ENCODE results near the gene SLC24A3.

The SLC24A3 gene

GRCh38 chr20:19456595-19457395 is 244.4 kb downstream of the SLC24A3 start:
- Histone ChIP-seq H3K36me3 (ENCODE audit: control insufficient read depth in 2 of 2, insufficient read depth in 2 of 2, low read length in 2 of 2) (no peaks in the 10 kb centered on the region), H3K9me3 (ENCODE audit: control insufficient read depth in 2 of 2, low read length in 2 of 2) (no peaks in the 10 kb centered on the region), H3K4me3 (ENCODE audit: low read length in 2 of 2) (no peak overlapping the region), H3K4me1 (ENCODE audit: control insufficient read depth in 2 of 2, insufficient read depth in 2 of 2, low read length in 2 of 2) (no peaks in the 10 kb centered on the region), H3K27me3 (ENCODE audit: control insufficient read depth in 2 of 2, insufficient read depth in 2 of 2, low read length in 2 of 2) (no peaks in the 10 kb centered on the region), H3K27ac (ENCODE audit: low read depth in 2 of 2, low read length in 2 of 2) (no peak overlapping the region), H3K9ac (ENCODE audit: low read depth in 1 of 2, low read length in 2 of 2) (no peak overlapping the region)

- Histone ChIP-seq H3K9me3 (ENCODE audit: control insufficient read depth in 2 of 2, low read length in 2 of 2) (no peaks in the 10 kb centered on the region), H3K27ac (ENCODE audit: low read depth in 2 of 2, low read length in 2 of 2) (no peak overlapping the region), H3K4me1 (ENCODE audit: control insufficient read depth in 2 of 2, insufficient read depth in 2 of 2, low read length in 2 of 2) (no peaks in the 10 kb centered on the region), H3K4me3 (ENCODE audit: low read length in 2 of 2) (no peak overlapping the region), H3K9ac (ENCODE audit: low read depth in 1 of 2, low read length in 2 of 2) (no peak overlapping the region), H3K27me3 (ENCODE audit: control insufficient read depth in 2 of 2, insufficient read depth in 2 of 2, low read length in 2 of 2) (no peaks in the 10 kb centered on the region), H3K36me3 (ENCODE audit: control insufficient read depth in 2 of 2, insufficient read depth in 2 of 2, low read length in 2 of 2) (no peaks in the 10 kb centered on the region)
Observed at GRCh38 chr20:19457611-19458010, 245.2 kb downstream of the SLC24A3 start.

GRCh38 chr20:19460386-19460785 is 247.9 kb downstream of the SLC24A3 start:
- Histone ChIP-seq H3K36me3 (ENCODE audit: control insufficient read depth in 2 of 2, insufficient read depth in 2 of 2, low read length in 2 of 2) (no peaks in the 10 kb centered on the region), H3K4me1 (ENCODE audit: control insufficient read depth in 2 of 2, insufficient read depth in 2 of 2, low read length in 2 of 2) (no peaks in the 10 kb centered on the region), H3K9me3 (ENCODE audit: control insufficient read depth in 2 of 2, low read length in 2 of 2) (no peaks in the 10 kb centered on the region), H3K27ac (ENCODE audit: low read depth in 2 of 2, low read length in 2 of 2) (no peak overlapping the region), H3K9ac (ENCODE audit: low read depth in 1 of 2, low read length in 2 of 2) (no peak overlapping the region), H3K27me3 (ENCODE audit: control insufficient read depth in 2 of 2, insufficient read depth in 2 of 2, low read length in 2 of 2) (no peaks in the 10 kb centered on the region), H3K4me3 (ENCODE audit: low read length in 2 of 2) (no peak overlapping the region)

- Histone ChIP-seq H3K4me1 (ENCODE audit: control insufficient read depth in 2 of 2, insufficient read depth in 2 of 2, low read length in 2 of 2) (no peaks in the 10 kb centered on the region), H3K9me3 (ENCODE audit: control insufficient read depth in 2 of 2, low read length in 2 of 2) (no peaks in the 10 kb centered on the region), H3K9ac (ENCODE audit: low read depth in 1 of 2, low read length in 2 of 2) (no peak overlapping the region), H3K36me3 (ENCODE audit: control insufficient read depth in 2 of 2, insufficient read depth in 2 of 2, low read length in 2 of 2) (no peaks in the 10 kb centered on the region), H3K27ac (ENCODE audit: low read depth in 2 of 2, low read length in 2 of 2) (no peak overlapping the region), H3K4me3 (ENCODE audit: low read length in 2 of 2) (no peak overlapping the region), H3K27me3 (ENCODE audit: control insufficient read depth in 2 of 2, insufficient read depth in 2 of 2, low read length in 2 of 2) (no peaks in the 10 kb centered on the region)
Observed at GRCh38 chr20:19462491-19462890, 250.0 kb downstream of the SLC24A3 start.

- Histone ChIP-seq H3K36me3 (ENCODE audit: control insufficient read depth in 2 of 2, insufficient read depth in 2 of 2, low read length in 2 of 2) (no peaks in the 10 kb centered on the region), H3K27ac (ENCODE audit: low read depth in 2 of 2, low read length in 2 of 2) (no peak overlapping the region), H3K9ac (ENCODE audit: low read depth in 1 of 2, low read length in 2 of 2) (no peak overlapping the region), H3K27me3 (ENCODE audit: control insufficient read depth in 2 of 2, insufficient read depth in 2 of 2, low read length in 2 of 2) (no peaks in the 10 kb centered on the region), H3K4me3 (ENCODE audit: low read length in 2 of 2) (no peak overlapping the region), H3K9me3 (ENCODE audit: control insufficient read depth in 2 of 2, low read length in 2 of 2) (no peaks in the 10 kb centered on the region), H3K4me1 (ENCODE audit: control insufficient read depth in 2 of 2, insufficient read depth in 2 of 2, low read length in 2 of 2) (no peaks in the 10 kb centered on the region)
Observed at GRCh38 chr20:19463597-19463996, 251.2 kb downstream of the SLC24A3 start.

- Histone ChIP-seq H3K4me1 (ENCODE audit: control insufficient read depth in 2 of 2, insufficient read depth in 2 of 2, low read length in 2 of 2) (no peaks in the 10 kb centered on the region), H3K9me3 (ENCODE audit: control insufficient read depth in 2 of 2, low read length in 2 of 2) (no peaks in the 10 kb centered on the region), H3K9ac (ENCODE audit: low read depth in 1 of 2, low read length in 2 of 2) (no peak overlapping the region), H3K27me3 (ENCODE audit: control insufficient read depth in 2 of 2, insufficient read depth in 2 of 2, low read length in 2 of 2) (no peaks in the 10 kb centered on the region), H3K36me3 (ENCODE audit: control insufficient read depth in 2 of 2, insufficient read depth in 2 of 2, low read length in 2 of 2) (no peaks in the 10 kb centered on the region), H3K4me3 (ENCODE audit: low read length in 2 of 2) (no peak overlapping the region), H3K27ac (ENCODE audit: low read depth in 2 of 2, low read length in 2 of 2) (no peak overlapping the region)
Observed at GRCh38 chr20:19465536-19465935, 253.1 kb downstream of the SLC24A3 start.

GRCh38 chr20:19466206-19466928 is 253.9 kb downstream of the SLC24A3 start:
- H3K36me3 ChIP-seq (ENCODE audit: control insufficient read depth in 2 of 2, insufficient read depth in 2 of 2, low read length in 2 of 2) = no peaks in the 10 kb centered on the region
- no peaks in the 10 kb centered on the region for H3K4me1 ChIP-seq (ENCODE audit: control insufficient read depth in 2 of 2, insufficient read depth in 2 of 2, low read length in 2 of 2)
- no peak overlapping the region for H3K4me3 ChIP-seq (ENCODE audit: low read length in 2 of 2)
- H3K9ac ChIP-seq (ENCODE audit: low read depth in 1 of 2, low read length in 2 of 2) = no peak overlapping the region
- H3K27ac ChIP-seq (ENCODE audit: low read depth in 2 of 2, low read length in 2 of 2) = no peak overlapping the region
- no peaks in the 10 kb centered on the region for H3K9me3 ChIP-seq (ENCODE audit: control insufficient read depth in 2 of 2, low read length in 2 of 2)
- H3K27me3 ChIP-seq (ENCODE audit: control insufficient read depth in 2 of 2, insufficient read depth in 2 of 2, low read length in 2 of 2) = no peaks in the 10 kb centered on the region

- Histone ChIP-seq H3K27me3 (ENCODE audit: control insufficient read depth in 2 of 2, insufficient read depth in 2 of 2, low read length in 2 of 2) (no peaks in the 10 kb centered on the region), H3K27ac (ENCODE audit: low read depth in 2 of 2, low read length in 2 of 2) (no peak overlapping the region), H3K9ac (ENCODE audit: low read depth in 1 of 2, low read length in 2 of 2) (no peak overlapping the region)
Observed at GRCh38 chr20:19473216-19473921, 260.9 kb downstream of the SLC24A3 start.

GRCh38 chr20:19473922-19474286 is 261.5 kb downstream of the SLC24A3 start:
- H3K4me1 ChIP-seq (ENCODE audit: control insufficient read depth in 2 of 2, insufficient read depth in 2 of 2, low read length in 2 of 2) = no peaks in the 10 kb centered on the region
- no peak overlapping the region for H3K27ac ChIP-seq (ENCODE audit: low read depth in 2 of 2, low read length in 2 of 2)
- H3K27me3 ChIP-seq (ENCODE audit: control insufficient read depth in 2 of 2, insufficient read depth in 2 of 2, low read length in 2 of 2) = no peaks in the 10 kb centered on the region
- H3K9ac ChIP-seq (ENCODE audit: low read depth in 1 of 2, low read length in 2 of 2) = no peak overlapping the region
- H3K9me3 ChIP-seq (ENCODE audit: control insufficient read depth in 2 of 2, low read length in 2 of 2) = no peaks in the 10 kb centered on the region
- no peak overlapping the region for H3K4me3 ChIP-seq (ENCODE audit: low read length in 2 of 2)
- H3K36me3 ChIP-seq (ENCODE audit: control insufficient read depth in 2 of 2, insufficient read depth in 2 of 2, low read length in 2 of 2) = no peaks in the 10 kb centered on the region

More at GRCh38 chr20:19473216-19473921, 260.9 kb downstream of the SLC24A3 start:
- no peak overlapping the region for H3K4me3 ChIP-seq (ENCODE audit: low read length in 2 of 2)
- no peaks in the 10 kb centered on the region for H3K36me3 ChIP-seq (ENCODE audit: control insufficient read depth in 2 of 2, insufficient read depth in 2 of 2, low read length in 2 of 2)
- no peaks in the 10 kb centered on the region for H3K4me1 ChIP-seq (ENCODE audit: control insufficient read depth in 2 of 2, insufficient read depth in 2 of 2, low read length in 2 of 2)
- H3K9me3 ChIP-seq (ENCODE audit: control insufficient read depth in 2 of 2, low read length in 2 of 2) = no peaks in the 10 kb centered on the region

- no peaks in the 10 kb centered on the region for H3K9me3 ChIP-seq (ENCODE audit: control insufficient read depth in 2 of 2, low read length in 2 of 2)
- no peak overlapping the region for H3K4me3 ChIP-seq (ENCODE audit: low read length in 2 of 2)
- no peaks in the 10 kb centered on the region for H3K36me3 ChIP-seq (ENCODE audit: control insufficient read depth in 2 of 2, insufficient read depth in 2 of 2, low read length in 2 of 2)
- H3K4me1 ChIP-seq (ENCODE audit: control insufficient read depth in 2 of 2, insufficient read depth in 2 of 2, low read length in 2 of 2) = no peaks in the 10 kb centered on the region
- no peaks in the 10 kb centered on the region for H3K27me3 ChIP-seq (ENCODE audit: control insufficient read depth in 2 of 2, insufficient read depth in 2 of 2, low read length in 2 of 2)
- no peak overlapping the region for H3K27ac ChIP-seq (ENCODE audit: low read depth in 2 of 2, low read length in 2 of 2)
- no peak overlapping the region for H3K9ac ChIP-seq (ENCODE audit: low read depth in 1 of 2, low read length in 2 of 2)
Observed at GRCh38 chr20:19478320-19478895, 266.0 kb downstream of the SLC24A3 start.
